ENCODE data around the gene D2HGDH.

D2HGDH gene

DNA sequence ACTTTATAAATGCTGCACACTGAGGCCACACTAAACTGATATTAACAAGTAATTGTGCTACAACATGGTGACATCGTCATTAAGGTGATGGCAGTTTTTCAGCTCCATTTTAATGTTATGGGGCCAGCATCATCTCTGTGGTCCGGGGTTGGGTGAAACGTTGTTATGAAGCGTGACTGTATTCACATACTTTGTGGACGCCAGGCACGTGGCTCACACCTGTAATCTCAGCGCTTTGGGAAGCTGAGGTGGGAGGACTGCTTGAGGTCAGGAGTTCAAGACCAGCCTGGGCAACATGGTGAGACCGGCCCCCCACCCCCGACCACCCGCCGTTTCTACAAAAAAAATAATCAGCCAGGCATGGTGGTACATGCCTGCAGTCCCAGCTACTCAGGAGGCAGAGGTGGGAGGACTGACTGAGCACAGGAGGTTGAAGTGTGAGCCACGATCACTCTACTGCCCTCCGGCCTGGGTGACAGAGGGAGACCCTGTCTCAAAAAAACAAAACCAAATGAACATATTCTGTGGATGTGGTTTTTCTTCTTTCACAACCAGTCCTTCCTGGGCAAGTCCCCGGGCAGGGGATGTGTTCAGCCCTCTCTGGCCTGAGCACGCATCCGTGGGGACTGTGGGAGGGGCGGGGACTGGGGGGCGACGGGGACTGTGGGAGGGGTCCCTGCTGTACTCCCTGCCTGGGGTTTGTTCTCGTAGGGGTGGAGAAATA, 29.3 kb downstream of the D2HGDH start:
- Histone ChIP-seq H2AK5ac (ENCODE audit: low read length) (no peak overlapping the region), H3K18ac (ENCODE audit: low read length) (no peak overlapping the region), H3K4me1 (ENCODE audit: control insufficient read depth, low read depth, low read length) (no peaks in the 10 kb centered on the region), H2BK5ac (ENCODE audit: low read length) (no peak overlapping the region), H4K5ac (ENCODE audit: low read length) (no peak overlapping the region), H2BK15ac (replicated peaks; ENCODE audit: low read depth) (no peak overlapping the region), H3K27me3 (ENCODE audit: insufficient read depth, low read length, poor library complexity) (no peaks in the 10 kb centered on the region), H3K4ac (ENCODE audit: low read depth, low read length) (no peak overlapping the region), H3K56ac (ENCODE audit: low read length) (no peak overlapping the region), H3K9ac (ENCODE audit: low read length) (no peak overlapping the region), H3K79me1 (ENCODE audit: low read length) (no peaks in the 10 kb centered on the region), H4K8ac (ENCODE audit: low read depth, low read length) (no peak overlapping the region), H3K79me2 (ENCODE audit: control insufficient read depth, insufficient read depth, low read length) (no peaks in the 10 kb centered on the region), H3K36me3 (ENCODE audit: control insufficient read depth, insufficient read depth, low read length) (no peaks in the 10 kb centered on the region), H3K4me3 (ENCODE audit: low read length) (no peak overlapping the region), H3K27ac (ENCODE audit: low read depth, low read length) (no peak overlapping the region), H2BK120ac (ENCODE audit: low read depth, low read length) (no peak overlapping the region), H3K4me2 (ENCODE audit: low read length) (no peak overlapping the region), H3K23ac (ENCODE audit: low read length) (no peak overlapping the region)
- WGBS (ENCODE audit: extremely low coverage, insufficient coverage, low lambda C conversion rate) = no CpG with 5 or more reads among the region's 20 CpGs
- no peak for DNase-seq

DNA sequence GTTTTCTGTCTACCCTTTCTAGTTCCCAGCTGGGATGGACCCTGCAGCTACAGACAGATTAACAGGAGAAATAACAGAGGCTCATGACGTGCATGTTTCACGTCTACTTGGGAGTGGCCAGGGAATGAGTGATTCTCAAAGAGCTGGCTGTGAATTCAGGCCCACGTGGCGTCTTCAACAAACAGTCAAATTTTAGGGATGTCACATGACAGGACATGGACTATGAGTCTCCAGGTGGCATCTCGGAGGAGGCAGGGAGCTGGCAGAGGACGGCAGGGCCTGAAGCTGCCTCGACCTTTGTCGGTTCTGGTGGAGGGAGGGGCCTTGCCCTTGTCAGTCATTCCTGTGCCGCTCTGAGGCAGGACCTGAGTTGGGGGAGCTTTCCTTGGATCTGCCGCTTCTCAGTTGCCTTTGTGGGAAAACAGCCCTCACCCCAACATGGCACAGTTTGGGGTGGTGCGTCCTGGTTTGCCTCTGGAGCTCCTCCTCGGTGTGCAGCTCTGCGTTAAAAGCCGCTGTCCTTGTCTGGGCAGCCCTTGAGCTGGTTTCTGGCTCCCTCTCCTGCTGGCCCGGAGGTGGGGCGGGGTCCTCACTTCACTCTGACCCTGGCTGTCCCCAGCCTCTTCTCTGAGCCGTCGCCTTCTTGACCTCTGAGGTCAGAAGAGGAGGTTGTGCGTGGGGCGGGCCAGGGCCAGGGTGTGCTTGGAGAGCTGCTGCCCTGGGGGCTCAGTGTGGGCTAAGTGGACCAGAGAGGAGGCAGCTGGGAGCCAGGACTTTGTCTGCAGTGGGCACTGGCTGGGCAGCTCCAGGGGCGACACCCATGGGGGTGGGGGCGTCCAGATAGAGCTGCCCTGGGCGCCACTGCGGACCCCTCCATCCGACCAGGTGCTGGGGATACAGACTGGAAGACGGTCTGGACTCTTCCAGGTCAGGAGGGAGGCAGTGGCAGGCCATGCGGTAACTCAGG, 30.1 kb downstream of the D2HGDH start:
- H3K4me3 ChIP-seq (ENCODE audit: low read length) = no peak overlapping the region
- H3K4me2 ChIP-seq (ENCODE audit: low read length) = no peak overlapping the region
- H2AK5ac ChIP-seq (ENCODE audit: low read length) = no peak overlapping the region
- no peaks in the 10 kb centered on the region for H3K79me2 ChIP-seq (ENCODE audit: control insufficient read depth, insufficient read depth, low read length)
- H2BK15ac ChIP-seq (replicated peaks; ENCODE audit: low read depth) = no peak overlapping the region
- DNase-seq = peak; percentile 42
- H3K56ac ChIP-seq (ENCODE audit: low read length) = peak overlapping the region; percentile 51
- H3K36me3 ChIP-seq (ENCODE audit: control insufficient read depth, insufficient read depth, low read length) = no peaks in the 10 kb centered on the region
- no peak overlapping the region for H4K5ac ChIP-seq (ENCODE audit: low read length)
- H2BK120ac ChIP-seq (ENCODE audit: low read depth, low read length) = no peak overlapping the region
- H3K18ac ChIP-seq (ENCODE audit: low read length) = no peak overlapping the region
- no peak overlapping the region for H3K27ac ChIP-seq (ENCODE audit: low read depth, low read length)
- no CpG with 5 or more reads among the region's 27 CpGs for WGBS (ENCODE audit: extremely low coverage, insufficient coverage, low lambda C conversion rate)
- H4K8ac ChIP-seq (ENCODE audit: low read depth, low read length) = no peak overlapping the region
- no peak overlapping the region for H3K4ac ChIP-seq (ENCODE audit: low read depth, low read length)
- H3K27me3 ChIP-seq (ENCODE audit: insufficient read depth, low read length, poor library complexity) = no peaks in the 10 kb centered on the region
- no peak overlapping the region for H2BK5ac ChIP-seq (ENCODE audit: low read length)
- H3K79me1 ChIP-seq (ENCODE audit: low read length) = no peaks in the 10 kb centered on the region
- H3K9ac ChIP-seq (ENCODE audit: low read length) = peak overlapping the region; percentile 29
- no peaks in the 10 kb centered on the region for H3K4me1 ChIP-seq (ENCODE audit: control insufficient read depth, low read depth, low read length)
- H3K23ac ChIP-seq (ENCODE audit: low read length) = no peak overlapping the region

DNA sequence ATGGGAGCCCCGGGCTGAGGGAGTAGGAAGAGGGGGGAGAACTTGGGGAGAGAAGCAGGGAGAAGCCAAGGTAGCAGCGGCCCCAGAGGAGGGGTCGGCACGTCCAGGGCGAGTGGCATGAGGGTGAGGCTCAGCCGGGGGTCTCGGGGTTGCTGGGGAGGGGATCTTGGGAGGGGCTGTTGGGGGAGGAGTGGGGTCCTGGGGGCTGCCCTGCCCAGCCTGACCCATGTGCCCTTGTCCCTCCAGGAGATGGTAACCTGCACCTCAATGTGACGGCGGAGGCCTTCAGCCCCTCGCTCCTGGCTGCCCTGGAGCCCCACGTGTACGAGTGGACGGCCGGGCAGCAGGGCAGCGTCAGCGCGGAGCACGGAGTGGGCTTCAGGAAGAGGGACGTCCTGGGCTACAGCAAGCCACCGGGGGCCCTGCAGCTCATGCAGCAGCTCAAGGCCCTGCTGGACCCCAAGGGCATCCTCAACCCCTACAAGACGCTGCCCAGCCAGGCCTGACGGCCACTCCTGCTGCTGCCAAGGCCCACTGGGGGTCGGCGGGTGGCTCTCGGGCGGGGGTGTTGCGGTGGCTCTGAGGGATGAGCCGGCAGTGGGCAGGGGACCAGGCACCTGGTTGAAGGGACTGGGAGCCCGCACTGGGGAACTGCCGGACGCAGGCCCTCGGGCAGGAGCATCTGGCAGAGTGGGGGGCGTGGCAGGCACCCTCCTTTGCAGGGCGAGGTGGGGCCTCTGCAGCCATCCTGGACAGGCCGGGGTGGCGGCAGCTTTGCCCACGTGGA, 33.2 kb downstream of the D2HGDH start:
- no peak for DNase-seq
- H2BK120ac ChIP-seq (ENCODE audit: low read depth, low read length) = no peak overlapping the region
- no peak overlapping the region for H2AK5ac ChIP-seq (ENCODE audit: low read length)
- H3K56ac ChIP-seq (ENCODE audit: low read length) = no peak overlapping the region
- H2BK5ac ChIP-seq (ENCODE audit: low read length) = no peak overlapping the region
- no peak overlapping the region for H3K4me2 ChIP-seq (ENCODE audit: low read length)
- no peak overlapping the region for H3K23ac ChIP-seq (ENCODE audit: low read length)
- no peak overlapping the region for H3K4me3 ChIP-seq (ENCODE audit: low read length)
- no peaks in the 10 kb centered on the region for H3K36me3 ChIP-seq (ENCODE audit: control insufficient read depth, insufficient read depth, low read length)
- H3K4me1 ChIP-seq (ENCODE audit: control insufficient read depth, low read depth, low read length) = peaks cover 2% of the 10 kb centered on the region
- no peak overlapping the region for H2BK15ac ChIP-seq (replicated peaks; ENCODE audit: low read depth)
- WGBS (ENCODE audit: extremely low coverage, insufficient coverage, low lambda C conversion rate) = no CpG with 5 or more reads among the region's 37 CpGs
- H3K18ac ChIP-seq (ENCODE audit: low read length) = no peak overlapping the region
- no peak overlapping the region for H4K8ac ChIP-seq (ENCODE audit: low read depth, low read length)
- H3K27me3 ChIP-seq (ENCODE audit: insufficient read depth, low read length, poor library complexity) = no peaks in the 10 kb centered on the region
- no peaks in the 10 kb centered on the region for H3K79me2 ChIP-seq (ENCODE audit: control insufficient read depth, insufficient read depth, low read length)
- H3K27ac ChIP-seq (ENCODE audit: low read depth, low read length) = no peak overlapping the region
- H3K79me1 ChIP-seq (ENCODE audit: low read length) = no peaks in the 10 kb centered on the region
- H4K5ac ChIP-seq (ENCODE audit: low read length) = no peak overlapping the region
- no peak overlapping the region for H3K4ac ChIP-seq (ENCODE audit: low read depth, low read length)
- no peak overlapping the region for H3K9ac ChIP-seq (ENCODE audit: low read length)

DNA sequence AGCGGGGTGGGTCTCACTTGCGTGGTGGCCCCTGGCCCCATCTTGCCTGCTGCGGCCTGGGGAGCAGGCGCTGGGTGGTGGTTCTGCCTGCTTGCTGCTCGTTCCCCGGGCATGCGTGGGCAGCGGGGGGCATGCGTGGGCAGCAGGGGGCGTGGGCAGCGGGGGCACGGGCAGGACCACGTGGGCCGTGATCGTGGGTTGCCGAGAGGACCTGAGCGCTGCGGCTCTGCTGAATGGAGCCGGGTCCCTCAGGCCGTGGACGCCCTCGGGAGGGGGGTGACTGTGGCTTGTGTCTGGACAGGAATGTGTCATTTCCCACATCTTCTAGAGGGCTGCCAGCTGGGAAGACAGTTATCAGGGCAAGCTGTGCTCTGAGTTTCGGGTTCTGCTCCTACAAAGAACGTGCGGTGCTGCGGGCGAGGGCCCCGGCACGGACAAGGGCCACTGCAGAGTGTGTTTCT, 33.9 kb downstream of the D2HGDH start:
- no CpG with 5 or more reads among the region's 29 CpGs for WGBS (ENCODE audit: extremely low coverage, insufficient coverage, low lambda C conversion rate)
- H3K23ac ChIP-seq (ENCODE audit: low read length) = no peak overlapping the region
- no peaks in the 10 kb centered on the region for H3K79me1 ChIP-seq (ENCODE audit: low read length)
- H3K4ac ChIP-seq (ENCODE audit: low read depth, low read length) = no peak overlapping the region
- H3K27me3 ChIP-seq (ENCODE audit: insufficient read depth, low read length, poor library complexity) = no peaks in the 10 kb centered on the region
- H3K27ac ChIP-seq (ENCODE audit: low read depth, low read length) = no peak overlapping the region
- no peak overlapping the region for H2BK15ac ChIP-seq (replicated peaks; ENCODE audit: low read depth)
- no peak overlapping the region for H3K9ac ChIP-seq (ENCODE audit: low read length)
- H4K5ac ChIP-seq (ENCODE audit: low read length) = no peak overlapping the region
- H3K79me2 ChIP-seq (ENCODE audit: control insufficient read depth, insufficient read depth, low read length) = no peaks in the 10 kb centered on the region
- no peak overlapping the region for H2BK120ac ChIP-seq (ENCODE audit: low read depth, low read length)
- H3K4me3 ChIP-seq (ENCODE audit: low read length) = no peak overlapping the region
- no peak overlapping the region for H2AK5ac ChIP-seq (ENCODE audit: low read length)
- no peak overlapping the region for H4K8ac ChIP-seq (ENCODE audit: low read depth, low read length)
- H3K4me1 ChIP-seq (ENCODE audit: control insufficient read depth, low read depth, low read length) = peaks cover 2% of the 10 kb centered on the region
- DNase-seq = no peak
- no peaks in the 10 kb centered on the region for H3K36me3 ChIP-seq (ENCODE audit: control insufficient read depth, insufficient read depth, low read length)
- no peak overlapping the region for H3K56ac ChIP-seq (ENCODE audit: low read length)
- no peak overlapping the region for H2BK5ac ChIP-seq (ENCODE audit: low read length)
- no peak overlapping the region for H3K4me2 ChIP-seq (ENCODE audit: low read length)
- H3K18ac ChIP-seq (ENCODE audit: low read length) = no peak overlapping the region

DNA sequence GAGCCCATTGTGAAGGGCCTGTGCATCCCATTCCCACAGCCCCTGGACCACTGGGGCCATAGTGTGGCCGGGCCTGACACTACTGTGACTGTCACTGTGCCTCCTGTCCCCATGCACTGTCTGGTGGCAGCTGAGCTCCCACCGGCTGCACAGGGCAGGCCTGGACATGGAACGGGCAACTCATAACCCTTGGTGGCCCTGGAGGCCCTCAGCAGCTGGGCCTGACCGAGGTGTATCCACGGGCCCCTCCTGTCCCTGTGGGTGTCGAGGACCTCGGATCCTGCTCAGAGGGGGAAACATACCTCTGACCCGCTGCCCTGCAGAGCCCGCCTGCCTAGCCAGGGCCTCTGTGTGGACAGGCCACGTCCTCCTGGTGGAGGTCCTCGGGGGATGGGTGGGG, 34.4 kb downstream of the D2HGDH start:
- no peak overlapping the region for H3K27ac ChIP-seq (ENCODE audit: low read depth, low read length)
- no peak for DNase-seq
- H3K79me1 ChIP-seq (ENCODE audit: low read length) = no peaks in the 10 kb centered on the region
- no peak overlapping the region for H2BK5ac ChIP-seq (ENCODE audit: low read length)
- H3K4me3 ChIP-seq (ENCODE audit: low read length) = no peak overlapping the region
- H3K4me2 ChIP-seq (ENCODE audit: low read length) = no peak overlapping the region
- H2AK5ac ChIP-seq (ENCODE audit: low read length) = no peak overlapping the region
- H3K56ac ChIP-seq (ENCODE audit: low read length) = no peak overlapping the region
- no peak overlapping the region for H4K8ac ChIP-seq (ENCODE audit: low read depth, low read length)
- no peak overlapping the region for H3K9ac ChIP-seq (ENCODE audit: low read length)
- H3K4ac ChIP-seq (ENCODE audit: low read depth, low read length) = no peak overlapping the region
- no peaks in the 10 kb centered on the region for H3K79me2 ChIP-seq (ENCODE audit: control insufficient read depth, insufficient read depth, low read length)
- H3K27me3 ChIP-seq (ENCODE audit: insufficient read depth, low read length, poor library complexity) = no peaks in the 10 kb centered on the region
- H3K18ac ChIP-seq (ENCODE audit: low read length) = no peak overlapping the region
- H3K36me3 ChIP-seq (ENCODE audit: control insufficient read depth, insufficient read depth, low read length) = no peaks in the 10 kb centered on the region
- H3K4me1 ChIP-seq (ENCODE audit: control insufficient read depth, low read depth, low read length) = peaks cover 2% of the 10 kb centered on the region
- no peak overlapping the region for H4K5ac ChIP-seq (ENCODE audit: low read length)
- H2BK15ac ChIP-seq (replicated peaks; ENCODE audit: low read depth) = no peak overlapping the region
- no CpG with 5 or more reads among the region's 11 CpGs for WGBS (ENCODE audit: extremely low coverage, insufficient coverage, low lambda C conversion rate)
- no peak overlapping the region for H2BK120ac ChIP-seq (ENCODE audit: low read depth, low read length)
- H3K23ac ChIP-seq (ENCODE audit: low read length) = no peak overlapping the region
